AG09309 (cell line): ENCODE results near the gene ALDH1A3.
A peak's percentile ranks its signal among the peaks of the same experiment; 100 is the strongest.

Experiments
- DNase-seq: peaks from one replicate; pipeline ENCODE4 v3.0.0-alpha.2; 2010; ENCODE audit warnings: low read depth
- H3K4me3 ChIP-seq: 2 replicates; pipeline ENCODE4 v1.5.1; 2011; ENCODE audit warnings: mild to moderate bottlenecking, low read depth, low read length, moderate library complexity; ENCODE audit not compliant: control insufficient read depth
- CTCF ChIP-seq: IDR thresholded peaks from 2 replicates; pipeline ENCODE4 v1.5.1; 2011; ENCODE audit warnings: mild to moderate bottlenecking, low read depth, low read length, inconsistent platforms; ENCODE audit not compliant: insufficient read depth, control insufficient read depth; ENCODE audit errors: missing control alignments

Gene ALDH1A3

GRCh38 chr15:100931143-100931890 is 51.7 kb downstream of the ALDH1A3 start:
- no peak for DNase-seq
- no peak for TF ChIP-seq CTCF
- H3K4me3 ChIP-seq = no peak overlapping the region

GRCh38 chr15:100932676-100933348 is 53.2 kb downstream of the ALDH1A3 start:
- no peak overlapping the region for H3K4me3 ChIP-seq
- TF ChIP-seq CTCF = no peak
- DNase-seq = no peak

GRCh38 chr15:100934166-100934565 is 54.5 kb downstream of the ALDH1A3 start:
- TF ChIP-seq CTCF = no peak
- no peak for DNase-seq
- H3K4me3 ChIP-seq = no peak overlapping the region

GRCh38 chr15:100934726-100935125 is 55.1 kb downstream of the ALDH1A3 start:
- DNase-seq = no peak
- no peak overlapping the region for H3K4me3 ChIP-seq
- peak; percentile 24 for TF ChIP-seq CTCF

GRCh38 chr15:100937171-100937570 is 57.5 kb downstream of the ALDH1A3 start:
- no peak for TF ChIP-seq CTCF
- no peak overlapping the region for H3K4me3 ChIP-seq
- no peak for DNase-seq

- H3K4me3 ChIP-seq = no peak overlapping the region
- no peak for DNase-seq
- TF ChIP-seq CTCF = no peak
These were observed 60.2 kb downstream of the ALDH1A3 start for GRCh38 chr15:100939791-100940190.
